GM19468 (cell line): Measurements from ENCODE around the gene KCNQ2.

ENCODE experiments used
- ATAC-seq: cut with Tn5 transposase; IDR thresholded peaks from one replicate; pipeline ENCODE4 v1.9.1; 2021; ENCODE audit warnings: mild to moderate bottlenecking, moderate library complexity, moderate number of reproducible peaks; ENCODE audit not compliant: unreplicated experiment; ENCODE audit errors: extremely low read depth

Gene KCNQ2

GRCh38 chr20:63364801-63365585 lies 107.5 kb downstream of the KCNQ2 start:
- ATAC-seq, result no peak

- ATAC-seq, result no peak
These were observed 108.4 kb downstream of the KCNQ2 start for GRCh38 chr20:63363981-63364561.

- no peak for ATAC-seq
These were observed 109.2 kb downstream of the KCNQ2 start for GRCh38 chr20:63363013-63363957.

- no peak for ATAC-seq
These were observed 109.9 kb downstream of the KCNQ2 start for GRCh38 chr20:63362436-63363009.

GRCh38 chr20:63361519-63362435 lies 110.7 kb downstream of the KCNQ2 start:
- no peak for ATAC-seq

GRCh38 chr20:63360850-63361518 lies 111.5 kb downstream of the KCNQ2 start, which contains the start of gene CHRNA4:
Gene CHRNA4, minus strand, starts transcription at chr20:63361349. Its CDS starts 184 bp downstream, at chr20:63361165.
- ATAC-seq, result no peak

- ATAC-seq, result no peak
These were observed 112.3 kb downstream of the KCNQ2 start for GRCh38 chr20:63359937-63360849.

GRCh38 chr20:63359164-63359934 lies 113.1 kb downstream of the KCNQ2 start:
- no peak for ATAC-seq

GRCh38 chr20:63357921-63358905 lies 114.2 kb downstream of the KCNQ2 start:
- no peak for ATAC-seq

GRCh38 chr20:63356931-63357879 lies 115.2 kb downstream of the KCNQ2 start:
- no peak for ATAC-seq

- no peak for ATAC-seq
These were observed 115.9 kb downstream of the KCNQ2 start for GRCh38 chr20:63356511-63356910.

- ATAC-seq, result no peak
These were observed 116.6 kb downstream of the KCNQ2 start for GRCh38 chr20:63355781-63356295.

- ATAC-seq, result no peak
These were observed 117.7 kb downstream of the KCNQ2 start for GRCh38 chr20:63354636-63355350.

GRCh38 chr20:63352811-63353221 lies 119.6 kb downstream of the KCNQ2 start:
- ATAC-seq, result no peak
